H1 (cell line): ENCODE measurements around the gene LEO1. TPM values are rescaled to one million over a fixed set of nuclear protein-coding genes. Genes with fewer than 3 reads are reported as not detected.

Experiments used
- CBX8 ChIP-seq: fragments of 300-800, 300-1000 bp; sonication (generic); IDR thresholded peaks from 2 replicates; pipeline ENCODE4 v1.7.1; 2016; ENCODE audit warnings: low read depth, low read length, borderline replicate concordance
- CEBPB ChIP-seq: IDR thresholded peaks from 2 replicates; pipeline ENCODE4 v1.6.1; 2012; ENCODE audit warnings: low read depth, low read length
- CTBP2 ChIP-seq: IDR thresholded peaks from 2 replicates; pipeline ENCODE4 v1.7.0; 2011; ENCODE audit warnings: borderline replicate concordance, mild to moderate bottlenecking, moderate library complexity, mixed read lengths, low read length; ENCODE audit not compliant: insufficient read depth, insufficient read length
- EGR1 ChIP-seq: IDR thresholded peaks from 2 replicates; pipeline ENCODE4 v1.6.1; 2011; ENCODE audit warnings: low read depth, low read length, borderline replicate concordance
- EZH2 ChIP-seq: fragments of 200-600 bp; sonication (generic); IDR thresholded peaks from 2 replicates; pipeline ENCODE4 v1.7.1; 2012; ENCODE audit warnings: low read depth, mild to moderate bottlenecking, moderate library complexity, low read length, inconsistent platforms; ENCODE audit not compliant: severe bottlenecking
- FOSL1 ChIP-seq: IDR thresholded peaks from 2 replicates; pipeline ENCODE4 v1.6.1; 2011; ENCODE audit warnings: mild to moderate bottlenecking, low read depth, low read length, moderate library complexity; ENCODE audit not compliant: insufficient read depth
- GABPA ChIP-seq: IDR thresholded peaks from 2 replicates; pipeline ENCODE4 v1.6.1; 2011; ENCODE audit warnings: mild to moderate bottlenecking, low read length, moderate library complexity, borderline replicate concordance; ENCODE audit not compliant: insufficient read depth
- GTF2F1 ChIP-seq: IDR thresholded peaks from 2 replicates; pipeline ENCODE4 v1.6.1; 2012; ENCODE audit warnings: low read depth, low read length, improper control_type of control experiment, borderline replicate concordance
- HDAC2 ChIP-seq, 2 experiments: fragments of 300-600 bp in 1 of 2; sonication (generic) in 1 of 2; IDR thresholded peaks; 2 replicates each; pipeline ENCODE4 v1.6.1; 2011 to 2012; ENCODE audit warnings: low read depth in 2 of 2, low read length in 2 of 2, mild to moderate bottlenecking in 2 of 2, moderate library complexity in 2 of 2, borderline replicate concordance in 1 of 2, inconsistent platforms in 1 of 2
- HDAC6 ChIP-seq: IDR thresholded peaks from one replicate; pipeline ENCODE4 v1.7.1; 2012; ENCODE audit warnings: low read depth, mild to moderate bottlenecking, inconsistent platforms, low read length, moderate library complexity
- JUN ChIP-seq: IDR thresholded peaks from 2 replicates; pipeline ENCODE4 v1.6.1; 2011; ENCODE audit warnings: low read depth, mild to moderate bottlenecking, improper control_type of control experiment, low read length
- JUND ChIP-seq: IDR thresholded peaks from 2 replicates; pipeline ENCODE4 v1.6.1; 2011; ENCODE audit warnings: mild to moderate bottlenecking, improper control_type of control experiment, low read length
- KDM4A ChIP-seq: IDR thresholded peaks from one replicate; pipeline ENCODE4 v1.7.1; 2012; ENCODE audit warnings: low read depth, mild to moderate bottlenecking, moderate library complexity, low read length, inconsistent platforms; ENCODE audit not compliant: severe bottlenecking
- MAFK ChIP-seq: IDR thresholded peaks from 2 replicates; pipeline ENCODE4 v1.6.1; 2012; ENCODE audit warnings: low read depth, mild to moderate bottlenecking, improper control_type of control experiment, low read length
- POU5F1 ChIP-seq: IDR thresholded peaks from 2 replicates; pipeline ENCODE4 v1.6.1; 2011; ENCODE audit warnings: low read depth, mild to moderate bottlenecking, low read length, moderate library complexity
- RNF2 ChIP-seq: fragments of 200-900, 300-1000 bp; sonication (generic); IDR thresholded peaks from 2 replicates; pipeline ENCODE4 v1.7.1; 2016; ENCODE audit warnings: borderline replicate concordance, low read depth, mild to moderate bottlenecking, antibody characterized with exemption, low read length; ENCODE audit not compliant: poor library complexity, severe bottlenecking; ENCODE audit errors: missing control alignments
- RXRA ChIP-seq: IDR thresholded peaks from 2 replicates; pipeline ENCODE4 v1.6.1; 2011; ENCODE audit warnings: low read depth, mild to moderate bottlenecking, low read length, moderate library complexity; ENCODE audit not compliant: insufficient read depth
- SIX5 ChIP-seq: IDR thresholded peaks from 2 replicates; pipeline ENCODE4 v1.6.1; 2011; ENCODE audit warnings: mild to moderate bottlenecking, low read depth, low read length
- SUZ12 ChIP-seq: fragments of 200-600 bp; sonication (generic); IDR thresholded peaks from 2 replicates; pipeline ENCODE4 v1.6.1; 2012; ENCODE audit warnings: mild to moderate bottlenecking, inconsistent platforms, low read length, moderate library complexity, mixed read lengths
- TAF7 ChIP-seq: optimal IDR thresholded peaks from 2 replicates; pipeline ENCODE3; 2011; ENCODE audit warnings: low read depth, mild to moderate bottlenecking, inconsistent platforms, low read length, moderate library complexity, borderline replicate concordance
- TEAD4 ChIP-seq: IDR thresholded peaks from 2 replicates; pipeline ENCODE4 v1.6.1; 2012; ENCODE audit warnings: low read depth, low read length, inconsistent platforms, mixed read lengths
- YY1 ChIP-seq: IDR thresholded peaks from 2 replicates; pipeline ENCODE4 v1.6.1; 2011; ENCODE audit warnings: low read depth, mild to moderate bottlenecking, low read length
- polyA plus RNA-seq, 7 experiments: library from polyadenylated mRNA; depleted of rRNA in 3 of 7; stranded (reverse) in 5 of 7; unstranded in 2 of 7; fragments of >200 nt in 5 of 7; fragments of 200-250 nt in 2 of 7; gene quantifications; 1 replicate in 5 of 7; 2 replicates in 1 of 7; 4 replicates in 1 of 7; pipeline versions ENCODE4 v1.2.1 to v1.2.3, GENCODE V29; 2011 to 2013; ENCODE audit warnings: missing spikeins in 2 of 7, mixed read lengths in 2 of 7
- total RNA-seq: library from RNA; stranded (reverse); fragmentation: NEBNext Ultra II Directional; extraction: Animal tissue kit (Norgen Biotek cat#: 25700); gene quantifications from 2 replicates; pipeline ENCODE4 v1.2.1, GENCODE V29; 2021
- TF ChIP-seq, protein P1 (sequence below): IDR thresholded peaks from 2 replicates; pipeline ENCODE4 v1.6.1; 2011; ENCODE audit warnings: low read length, improper control_type of control experiment

The LEO1 gene
- total and polyA plus RNA-seq, 2 of the 8 experiments (the other 6 are each of a cell fraction or from before 2014, with no cell fraction given): 1.6 to 27.4 TPM

GRCh38 chr15:52018693-52019393 is 47.3 kb upstream of the LEO1 start, which contains the start of gene MAPK6 (continued):
- TF ChIP-seq TEAD4 (peak; percentile 74), GTF2F1 (peak; percentile 58; the same call in 1 of the 2 replicates), EZH2 (no peak), SUZ12 (no peak), RNF2 (no peak), CBX8 (no peak), HDAC6 (no peak), FOSL1 (no peak), SIX5 (no peak), RXRA (no peak), YY1 (peak; percentile 98), KDM4A (peak; percentile 72), JUND (no peak), EGR1 (peak; percentile 93; the same call in 1 of the 2 replicates), CTBP2 (no peak), MAFK (no peak), JUN (no peak), POU5F1 (no peak), CEBPB (no peak), HDAC2 (IDR thresholded peaks at IDR 0.05; ENCODE audit: borderline replicate concordance in 1 of 2, low read depth in 2 of 2, low read length in 2 of 2) (peak; percentile 45 to 71; a peak in 2 of 4 replicates), TAF7 (peak; percentile 93), GABPA (no peak)
- TF ChIP-seq, protein P1, sequence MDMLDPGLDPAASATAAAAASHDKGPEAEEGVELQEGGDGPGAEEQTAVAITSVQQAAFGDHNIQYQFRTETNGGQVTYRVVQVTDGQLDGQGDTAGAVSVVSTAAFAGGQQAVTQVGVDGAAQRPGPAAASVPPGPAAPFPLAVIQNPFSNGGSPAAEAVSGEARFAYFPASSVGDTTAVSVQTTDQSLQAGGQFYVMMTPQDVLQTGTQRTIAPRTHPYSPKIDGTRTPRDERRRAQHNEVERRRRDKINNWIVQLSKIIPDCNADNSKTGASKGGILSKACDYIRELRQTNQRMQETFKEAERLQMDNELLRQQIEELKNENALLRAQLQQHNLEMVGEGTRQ: no peak
